ENCODE measurements around the gene OCA2.

Gene OCA2

GRCh38 chr15:27878841-27879240, 220.3 kb downstream of the OCA2 start:
- Histone ChIP-seq H3F3A (ENCODE audit: insufficient read depth, low read length) (no peaks in the 10 kb centered on the region), H3K9me3 (ENCODE audit: low read length) (no peaks in the 10 kb centered on the region), H3K4me3 (ENCODE audit: low read depth, low read length, poor library complexity, severe bottlenecking) (no peak overlapping the region), H4K20me1 (ENCODE audit: insufficient read depth, low read length) (no peaks in the 10 kb centered on the region), H3K27ac (ENCODE audit: low read depth, low read length, poor library complexity, severe bottlenecking) (no peak overlapping the region), H3K27me3 (ENCODE audit: insufficient read depth, low read length) (no peaks in the 10 kb centered on the region), H3K79me2 (ENCODE audit: insufficient read depth, low read length) (no peaks in the 10 kb centered on the region), H3K4me2 (ENCODE audit: low read length) (no peak overlapping the region), H3K9ac (ENCODE audit: low read length) (no peak overlapping the region), H3K4me1 (ENCODE audit: insufficient read depth, low read length, severe bottlenecking) (no peaks in the 10 kb centered on the region), H3K36me3 (ENCODE audit: insufficient read depth, low read length) (no peaks in the 10 kb centered on the region), H2AFZ (ENCODE audit: low read length) (no peak overlapping the region), H3K9me2 (ENCODE audit: low read depth, low read length) (no peaks in the 10 kb centered on the region)
- TF ChIP-seq CTCF (IDR thresholded peaks at IDR 0.05; ENCODE audit: low read length): no peak
- TF ChIP-seq EZH2 (IDR thresholded peaks at IDR 0.05; ENCODE audit: borderline replicate concordance, low read length): no peak

GRCh38 chr15:27873828-27874227, 225.3 kb downstream of the OCA2 start:
- Histone ChIP-seq H3K9me2 (ENCODE audit: low read depth, low read length) (no peaks in the 10 kb centered on the region), H3K27ac (ENCODE audit: low read depth, low read length, poor library complexity, severe bottlenecking) (no peak overlapping the region), H3F3A (ENCODE audit: insufficient read depth, low read length) (no peaks in the 10 kb centered on the region), H3K27me3 (ENCODE audit: insufficient read depth, low read length) (no peaks in the 10 kb centered on the region), H3K4me3 (ENCODE audit: low read depth, low read length, poor library complexity, severe bottlenecking) (no peak overlapping the region), H3K4me1 (ENCODE audit: insufficient read depth, low read length, severe bottlenecking) (no peaks in the 10 kb centered on the region), H3K9ac (ENCODE audit: low read length) (no peak overlapping the region), H3K4me2 (ENCODE audit: low read length) (no peak overlapping the region), H3K79me2 (ENCODE audit: insufficient read depth, low read length) (no peaks in the 10 kb centered on the region), H3K36me3 (ENCODE audit: insufficient read depth, low read length) (no peaks in the 10 kb centered on the region), H3K9me3 (ENCODE audit: low read length) (no peaks in the 10 kb centered on the region), H4K20me1 (ENCODE audit: insufficient read depth, low read length) (no peaks in the 10 kb centered on the region), H2AFZ (ENCODE audit: low read length) (no peak overlapping the region)
- TF ChIP-seq CTCF (IDR thresholded peaks at IDR 0.05; ENCODE audit: low read length): no peak
- TF ChIP-seq EZH2 (IDR thresholded peaks at IDR 0.05; ENCODE audit: borderline replicate concordance, low read length): no peak

- Histone ChIP-seq H3K27me3 (ENCODE audit: insufficient read depth, low read length) (no peaks in the 10 kb centered on the region), H4K20me1 (ENCODE audit: insufficient read depth, low read length) (no peaks in the 10 kb centered on the region), H3K27ac (ENCODE audit: low read depth, low read length, poor library complexity, severe bottlenecking) (no peak overlapping the region), H3K4me3 (ENCODE audit: low read depth, low read length, poor library complexity, severe bottlenecking) (no peak overlapping the region), H3F3A (ENCODE audit: insufficient read depth, low read length) (no peaks in the 10 kb centered on the region), H3K9ac (ENCODE audit: low read length) (no peak overlapping the region), H3K9me3 (ENCODE audit: low read length) (no peaks in the 10 kb centered on the region), H3K4me2 (ENCODE audit: low read length) (no peak overlapping the region), H3K4me1 (ENCODE audit: insufficient read depth, low read length, severe bottlenecking) (no peaks in the 10 kb centered on the region), H3K79me2 (ENCODE audit: insufficient read depth, low read length) (no peaks in the 10 kb centered on the region), H3K9me2 (ENCODE audit: low read depth, low read length) (no peaks in the 10 kb centered on the region), H3K36me3 (ENCODE audit: insufficient read depth, low read length) (no peaks in the 10 kb centered on the region), H2AFZ (ENCODE audit: low read length) (no peak overlapping the region)
- TF ChIP-seq EZH2 (IDR thresholded peaks at IDR 0.05; ENCODE audit: borderline replicate concordance, low read length) (no peak), CTCF (IDR thresholded peaks at IDR 0.05; ENCODE audit: low read length) (no peak)
These were observed 226.1 kb downstream of the OCA2 start for GRCh38 chr15:27873039-27873438.
